Skin of body (tissue), 2 donors: ENCODE measurements around the gene CYP2W1. TPM values are rescaled to one million over a fixed set of nuclear protein-coding genes. Genes with fewer than 3 reads are reported as not detected.
"Not testable (repeated sequence)": the region's sequence is repeated elsewhere in the genome, so short reads cannot be mapped to it uniquely, and the experiment has no call there.

Experiments used
- DNase-seq: peaks from one replicate; lab custom pipeline; 2025; lab: John Stamatoyannopoulos, UW
- total RNA-seq: library from RNA; depleted of rRNA; stranded (reverse); fragments of >200 nt; gene quantifications from one replicate; pipeline ENCODE4 v1.2.3, GENCODE V29; 2014

The CYP2W1 gene, protein sequence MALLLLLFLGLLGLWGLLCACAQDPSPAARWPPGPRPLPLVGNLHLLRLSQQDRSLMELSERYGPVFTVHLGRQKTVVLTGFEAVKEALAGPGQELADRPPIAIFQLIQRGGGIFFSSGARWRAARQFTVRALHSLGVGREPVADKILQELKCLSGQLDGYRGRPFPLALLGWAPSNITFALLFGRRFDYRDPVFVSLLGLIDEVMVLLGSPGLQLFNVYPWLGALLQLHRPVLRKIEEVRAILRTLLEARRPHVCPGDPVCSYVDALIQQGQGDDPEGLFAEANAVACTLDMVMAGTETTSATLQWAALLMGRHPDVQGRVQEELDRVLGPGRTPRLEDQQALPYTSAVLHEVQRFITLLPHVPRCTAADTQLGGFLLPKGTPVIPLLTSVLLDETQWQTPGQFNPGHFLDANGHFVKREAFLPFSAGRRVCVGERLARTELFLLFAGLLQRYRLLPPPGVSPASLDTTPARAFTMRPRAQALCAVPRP
- total RNA-seq = 17.4 TPM

DNA sequence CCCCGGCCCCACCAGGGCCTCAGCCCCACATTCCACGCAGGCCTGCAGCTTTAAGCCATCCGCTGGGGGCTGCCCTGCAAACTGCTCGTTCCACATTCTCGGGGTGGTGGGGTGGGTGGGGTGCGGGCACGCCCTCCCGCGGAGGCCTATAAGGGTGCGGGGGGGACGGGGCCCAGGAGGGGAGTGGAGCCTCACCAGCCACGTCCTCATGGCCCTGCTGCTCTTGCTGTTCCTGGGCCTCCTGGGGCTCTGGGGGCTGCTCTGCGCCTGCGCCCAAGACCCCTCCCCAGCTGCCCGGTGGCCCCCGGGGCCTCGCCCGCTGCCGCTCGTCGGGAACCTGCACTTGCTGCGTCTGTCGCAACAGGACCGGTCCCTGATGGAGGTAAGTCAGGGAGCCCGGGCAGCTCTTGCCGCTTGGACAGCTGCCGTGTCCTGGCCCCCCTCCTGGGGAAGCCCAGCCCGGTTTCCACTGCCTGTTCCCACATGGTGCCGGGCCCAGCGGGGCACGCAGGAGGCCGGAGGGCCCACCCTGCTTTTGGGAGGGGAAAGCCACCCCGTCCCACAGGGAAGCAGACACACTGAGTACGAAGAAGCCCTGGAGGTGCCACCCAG is at the start of gene CYP2W1:
Gene CYP2W1, plus strand, starts transcription at position 178 of the 612 bp plus-strand sequence. Its CDS starts 31 bp downstream, at position 209.
- DNase-seq = no peak

DNA sequence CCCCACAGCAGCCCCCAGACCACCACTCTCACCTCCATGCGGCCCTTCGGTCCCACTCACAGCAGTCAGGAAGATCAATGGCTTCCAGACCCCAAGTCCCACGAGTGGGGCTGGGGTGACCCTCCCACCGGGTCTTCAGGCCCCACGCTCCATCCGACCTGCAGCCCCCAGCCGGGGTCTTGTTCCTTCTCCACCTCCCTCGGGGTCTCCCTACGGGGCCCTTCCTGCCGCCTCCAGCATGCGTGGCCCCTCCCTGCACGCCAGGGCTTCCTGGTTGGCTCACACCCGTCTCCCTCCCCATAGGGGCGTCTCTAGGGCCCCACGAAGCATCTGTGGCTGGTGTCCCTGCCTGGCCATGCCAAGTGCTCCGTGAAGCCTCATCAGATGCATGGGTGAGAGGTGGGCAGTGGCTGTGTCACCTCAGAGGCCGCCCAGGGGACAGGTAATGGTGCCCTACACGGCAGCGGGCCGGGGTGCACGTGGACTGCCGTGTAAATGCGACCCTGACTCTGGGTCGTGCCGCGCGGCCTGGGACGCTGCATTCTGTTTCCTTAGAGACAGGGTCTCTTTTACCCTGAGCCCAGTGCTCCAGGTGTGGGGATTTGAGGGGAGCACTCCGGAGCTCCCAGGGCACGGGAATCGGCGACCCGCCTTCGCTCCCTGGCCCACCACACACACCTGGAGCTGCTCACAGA is 48.4 kb upstream of the CYP2W1 start:
- DNase-seq = no peak

DNA sequence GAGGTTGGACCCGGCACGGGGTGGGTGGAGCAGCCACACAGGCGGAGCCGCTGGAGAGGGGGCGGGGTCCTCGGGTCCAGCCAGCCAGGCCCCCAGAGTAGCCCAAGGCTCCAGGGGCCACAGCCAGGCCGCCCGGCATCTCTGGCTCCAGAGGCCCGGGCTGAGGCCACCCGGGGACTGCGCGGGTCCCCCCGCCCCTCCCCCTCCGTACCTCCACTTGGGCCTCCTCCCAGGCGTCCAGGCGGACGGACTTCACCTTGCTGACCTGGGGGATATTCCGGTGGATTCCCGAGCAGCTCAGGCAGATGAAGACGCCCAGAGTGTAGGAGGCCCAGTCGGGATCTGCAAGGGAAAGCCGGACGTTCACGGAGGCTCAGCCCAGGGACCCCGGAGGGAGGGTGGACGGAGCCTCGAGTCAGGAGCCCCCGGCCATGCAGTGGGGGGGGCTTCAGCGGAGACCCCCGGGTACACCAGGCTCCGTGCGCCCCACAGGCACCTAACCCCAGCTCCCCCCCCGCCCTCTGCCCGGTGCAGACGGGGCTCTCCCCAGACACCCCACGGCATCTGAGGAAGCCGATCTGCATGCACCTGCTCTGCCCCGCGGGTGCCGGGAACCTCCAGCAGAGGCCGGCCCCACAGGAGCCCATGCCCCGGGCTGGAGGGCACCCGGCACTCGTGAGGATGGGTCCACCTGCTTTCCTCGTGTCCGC is 47.7 kb upstream of the CYP2W1 start:
- no peak for DNase-seq

DNA sequence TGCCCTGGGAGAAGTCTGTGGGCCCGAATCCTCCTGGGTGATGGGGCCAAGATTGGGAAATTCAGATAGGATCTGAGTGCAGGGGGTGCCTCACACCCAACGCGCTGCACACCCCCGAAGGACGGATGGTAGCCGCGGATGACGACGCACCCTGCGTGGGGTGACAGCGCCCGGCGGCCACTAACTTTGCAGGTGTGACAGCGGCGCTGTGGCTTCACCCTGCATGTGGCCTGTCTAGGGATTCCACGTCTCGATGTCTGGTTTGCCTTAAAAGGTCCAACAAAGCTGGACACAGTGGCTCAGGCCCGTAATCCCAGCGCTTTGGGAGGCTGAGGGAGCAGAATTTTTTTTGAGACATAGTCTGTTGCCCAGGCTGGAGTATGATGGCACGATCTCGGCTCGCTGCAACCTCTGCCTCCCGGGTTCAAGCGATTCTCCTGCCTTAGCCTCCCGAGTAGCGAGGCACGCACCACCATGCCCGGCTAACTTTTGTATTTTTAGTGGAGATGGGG is 47.1 kb upstream of the CYP2W1 start:
- DNase-seq = no peak

DNA sequence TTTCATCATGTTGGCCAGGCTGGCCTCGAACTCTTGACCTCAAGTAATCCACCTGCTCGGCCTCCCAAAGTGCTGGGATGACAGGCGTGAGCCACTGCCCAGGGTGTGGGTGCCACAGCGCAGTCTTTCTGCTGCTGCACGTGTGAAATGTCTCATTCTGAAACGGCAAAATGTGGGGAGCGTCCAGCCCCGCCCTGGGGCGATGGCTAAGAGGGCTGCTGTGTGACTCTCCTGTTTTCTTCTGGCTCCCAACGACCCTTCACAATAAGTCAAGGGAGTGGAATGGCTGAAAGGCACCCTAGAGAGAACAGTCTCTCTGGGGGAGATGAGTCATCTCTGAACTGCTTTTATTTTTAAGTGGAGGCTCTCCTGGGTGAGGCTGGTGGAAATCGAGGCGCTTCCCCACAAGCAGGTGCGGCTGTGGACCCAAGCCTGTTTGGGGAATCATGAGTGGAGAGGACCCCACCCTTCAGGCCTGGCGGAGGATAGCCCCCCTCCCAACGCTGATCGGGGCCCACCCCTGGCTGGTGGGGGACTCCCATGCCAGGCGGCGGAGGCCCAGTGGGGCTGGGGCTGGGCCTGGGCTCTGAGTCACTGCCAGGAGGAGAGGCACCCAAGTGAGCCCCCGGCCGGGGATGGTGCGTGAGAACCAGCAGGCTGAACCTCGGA is 46.5 kb upstream of the CYP2W1 start:
- no peak for DNase-seq

DNA sequence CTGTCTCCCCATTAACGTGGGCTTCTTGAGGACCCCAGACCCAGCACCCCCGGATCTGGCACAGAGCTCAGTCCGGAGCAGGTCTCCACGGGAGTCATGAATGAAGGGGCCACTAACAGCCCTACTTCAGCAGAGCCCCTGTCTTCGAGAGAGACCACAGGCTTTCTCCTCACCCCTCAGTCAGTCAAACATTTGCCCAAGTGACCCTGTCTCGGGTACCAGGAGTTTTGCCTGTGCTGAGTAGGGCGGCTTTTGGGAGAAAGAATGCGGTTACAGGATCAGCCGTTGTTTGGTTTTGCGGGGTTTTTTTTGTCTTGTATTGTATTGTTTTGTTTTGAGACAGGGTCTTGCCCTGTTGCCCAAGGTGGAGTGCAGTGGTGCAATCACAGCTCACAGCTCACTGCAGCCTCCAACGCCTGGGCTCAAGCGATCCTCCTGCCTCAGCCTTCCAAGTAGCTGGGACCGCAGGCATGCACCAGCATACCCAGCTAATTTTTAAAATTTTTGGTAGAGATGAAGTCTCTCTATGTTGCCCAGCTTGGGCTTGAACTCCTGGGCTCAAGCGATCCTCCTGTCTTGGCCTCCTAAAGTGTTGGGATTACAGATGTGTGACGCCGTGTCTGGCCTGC is 45.0 kb upstream of the CYP2W1 start:
- no peak for DNase-seq

DNA sequence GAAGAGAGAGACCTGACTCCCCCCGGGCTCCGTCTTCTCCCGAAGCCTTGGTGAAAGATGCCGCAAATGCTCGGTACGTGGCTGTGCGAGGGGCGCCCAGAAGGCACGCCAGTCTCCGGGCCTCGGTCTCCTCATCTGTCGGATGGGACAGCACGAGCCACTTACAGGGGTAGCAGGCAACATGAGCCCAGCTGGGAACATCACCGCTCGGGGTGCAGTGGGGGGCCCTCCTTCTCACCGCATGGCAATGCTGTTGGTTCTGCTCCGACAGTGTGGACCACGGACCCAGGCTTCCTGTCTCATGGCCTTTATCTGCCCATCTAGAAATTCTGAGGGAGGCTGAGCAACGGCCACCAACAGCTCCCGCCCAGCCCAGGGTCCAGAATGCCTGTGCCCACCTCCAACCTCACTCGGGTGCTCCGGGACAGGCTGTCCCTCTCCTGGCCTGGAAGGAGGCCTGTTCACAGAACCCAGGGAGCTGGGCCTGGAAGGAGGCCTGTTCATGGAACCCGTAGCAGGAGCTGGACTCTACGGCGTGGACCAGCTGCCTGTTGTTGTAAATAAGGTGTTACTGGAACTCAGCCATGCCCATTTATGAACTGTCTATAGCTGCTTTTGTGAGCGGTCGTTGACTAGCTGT is 44.3 kb upstream of the CYP2W1 start:
- DNase-seq = no peak

DNA sequence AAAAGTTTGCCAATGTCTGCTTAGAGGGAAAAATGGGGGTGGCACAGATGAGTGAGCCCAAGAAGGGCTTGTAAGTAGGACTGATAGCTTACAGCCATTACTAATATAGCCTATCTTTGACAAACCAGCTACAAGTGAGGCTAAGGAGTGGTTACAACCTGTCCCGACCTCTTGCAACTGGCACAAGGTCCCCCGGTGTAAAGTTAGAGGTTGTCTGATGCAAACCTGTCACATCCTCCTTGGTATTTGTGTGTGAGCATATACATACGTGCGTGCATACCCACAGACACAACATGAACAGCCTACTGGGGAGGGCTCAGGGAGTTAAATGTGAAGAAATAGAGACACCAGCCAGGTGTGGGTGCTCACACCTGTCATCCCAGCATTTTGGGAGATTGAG is 43.1 kb upstream of the CYP2W1 start:
- DNase-seq = no peak

DNA sequence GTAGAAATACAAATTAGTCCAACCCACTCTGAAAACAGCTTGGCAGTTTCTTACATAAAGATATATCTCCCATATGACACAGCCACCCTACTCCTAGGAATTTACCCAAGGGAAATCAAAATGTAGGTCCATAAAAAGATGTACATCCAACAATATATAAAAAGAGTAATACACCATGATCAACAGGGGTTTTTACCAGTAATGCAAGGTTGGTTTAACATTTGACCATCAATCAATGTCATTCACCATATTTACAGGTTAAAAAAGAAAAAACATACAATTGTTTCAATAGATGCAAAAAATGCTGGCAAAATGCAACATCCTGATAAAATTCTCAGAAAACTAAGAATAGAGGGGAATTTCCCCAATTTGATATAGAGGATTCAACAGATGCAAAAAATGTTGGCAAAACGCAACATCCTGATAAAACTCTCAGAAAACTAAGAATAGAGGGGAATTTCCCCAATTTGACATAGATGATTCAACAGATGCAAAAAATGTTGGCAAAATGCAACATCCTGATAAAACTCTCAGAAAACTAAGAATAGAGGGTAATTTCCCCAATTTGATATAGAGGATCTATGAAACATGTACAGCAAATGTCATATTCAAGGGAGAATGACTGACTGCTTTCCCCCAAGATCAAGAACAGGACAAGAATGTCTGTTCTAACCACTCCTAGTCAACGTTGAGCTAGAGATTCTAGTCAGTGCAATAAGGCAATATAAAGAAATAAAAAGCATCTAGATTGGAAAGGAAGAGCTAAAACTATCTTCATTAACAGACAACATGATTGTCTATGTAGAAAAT is 42.2 kb upstream of the CYP2W1 start:
- DNase-seq = no peak

DNA sequence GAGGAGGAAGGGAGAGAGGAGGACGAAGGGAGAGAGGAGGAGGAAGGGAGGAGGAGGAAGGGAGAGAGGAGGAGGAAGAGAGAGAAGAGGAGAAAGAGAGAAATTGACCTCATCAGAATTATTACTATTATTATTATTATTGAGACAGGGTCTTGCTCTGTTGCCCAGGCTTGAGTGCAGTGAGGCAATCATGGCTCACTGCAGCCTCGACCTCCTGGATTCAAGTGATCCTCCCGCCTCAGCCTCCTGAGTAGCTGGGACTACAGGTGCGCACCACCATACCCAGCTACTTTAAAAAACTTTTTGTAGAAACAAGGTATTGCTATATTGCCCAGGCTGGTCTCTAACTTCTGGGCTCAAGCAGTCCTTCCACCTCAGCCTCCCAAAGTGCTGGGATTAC is 39.2 kb upstream of the CYP2W1 start:
- DNase-seq = not testable (repeated sequence)

DNA sequence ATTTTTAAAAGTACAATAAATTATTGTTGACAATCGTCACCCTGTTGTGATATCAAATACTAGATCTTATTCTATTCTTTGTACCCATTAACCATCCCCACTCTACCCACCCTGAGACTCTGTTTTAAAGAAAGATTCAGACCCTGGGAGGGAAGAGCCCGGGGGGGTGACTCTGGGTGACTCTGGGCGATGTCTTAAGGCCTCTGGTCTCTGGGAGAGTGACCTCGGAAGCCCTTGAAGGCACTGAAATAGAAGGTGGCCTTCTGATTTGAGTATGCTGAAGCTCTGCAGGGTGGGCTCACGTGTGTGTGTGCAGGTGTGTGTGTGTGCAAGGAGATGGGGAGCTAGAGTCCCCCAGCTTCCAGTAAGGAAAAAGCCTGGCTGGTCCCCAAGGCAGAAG is 38.2 kb upstream of the CYP2W1 start:
- no peak for DNase-seq

DNA sequence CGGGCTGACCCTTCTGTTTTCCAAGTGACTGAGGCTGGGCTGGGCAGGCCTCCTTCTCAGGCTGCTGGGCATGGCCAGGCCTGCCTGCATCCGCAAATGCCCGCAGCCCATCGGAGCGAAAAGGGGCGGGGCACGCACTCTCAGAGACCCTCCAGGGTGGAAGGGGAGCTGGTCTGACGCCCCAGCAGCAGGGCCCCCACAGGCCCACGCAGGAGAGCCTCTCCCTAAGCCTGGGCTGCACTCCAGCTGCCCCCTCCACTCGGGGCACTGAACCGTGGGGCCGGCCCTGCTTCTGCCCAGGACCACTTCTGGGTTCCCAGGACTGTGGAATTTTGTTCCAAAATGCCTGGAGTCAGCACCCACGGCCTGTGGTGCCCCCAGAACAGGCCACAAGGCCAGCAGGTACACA is 37.8 kb upstream of the CYP2W1 start:
- no peak for DNase-seq

DNA sequence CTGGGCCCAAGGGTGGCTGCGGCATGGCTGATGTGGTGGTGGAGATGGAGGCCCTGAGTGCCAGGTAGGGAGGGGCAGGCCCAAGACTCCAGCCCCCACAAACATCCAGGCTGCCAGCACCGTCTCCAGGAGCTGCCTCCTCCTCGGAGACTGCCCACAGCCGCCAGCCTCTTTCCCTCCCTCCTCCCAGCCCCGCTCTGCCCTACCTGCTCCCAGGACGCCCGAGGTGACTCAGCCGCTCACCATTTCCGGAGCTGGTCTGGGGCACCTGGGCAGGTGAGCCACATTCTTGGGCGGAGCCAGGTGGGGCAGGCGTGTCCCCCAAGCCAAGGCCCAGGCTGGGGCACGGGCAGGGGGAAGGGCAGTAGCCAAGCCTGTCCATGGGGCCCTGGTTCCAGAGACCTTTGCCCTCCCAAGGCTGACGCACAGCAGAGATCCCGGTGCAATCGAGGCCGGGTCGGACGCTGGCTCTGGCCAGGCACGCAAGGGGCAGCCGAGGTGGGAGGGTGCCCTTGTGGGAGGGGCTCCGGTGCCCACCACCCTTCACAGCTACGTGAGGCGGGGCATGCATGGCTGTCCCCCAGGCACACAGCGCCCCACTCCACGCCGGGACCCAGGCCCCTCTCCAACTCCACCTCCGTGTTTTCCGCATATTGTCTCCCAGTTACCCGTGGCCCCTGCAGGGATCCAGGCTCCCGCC is 37.3 kb upstream of the CYP2W1 start:
- no peak for DNase-seq

DNA sequence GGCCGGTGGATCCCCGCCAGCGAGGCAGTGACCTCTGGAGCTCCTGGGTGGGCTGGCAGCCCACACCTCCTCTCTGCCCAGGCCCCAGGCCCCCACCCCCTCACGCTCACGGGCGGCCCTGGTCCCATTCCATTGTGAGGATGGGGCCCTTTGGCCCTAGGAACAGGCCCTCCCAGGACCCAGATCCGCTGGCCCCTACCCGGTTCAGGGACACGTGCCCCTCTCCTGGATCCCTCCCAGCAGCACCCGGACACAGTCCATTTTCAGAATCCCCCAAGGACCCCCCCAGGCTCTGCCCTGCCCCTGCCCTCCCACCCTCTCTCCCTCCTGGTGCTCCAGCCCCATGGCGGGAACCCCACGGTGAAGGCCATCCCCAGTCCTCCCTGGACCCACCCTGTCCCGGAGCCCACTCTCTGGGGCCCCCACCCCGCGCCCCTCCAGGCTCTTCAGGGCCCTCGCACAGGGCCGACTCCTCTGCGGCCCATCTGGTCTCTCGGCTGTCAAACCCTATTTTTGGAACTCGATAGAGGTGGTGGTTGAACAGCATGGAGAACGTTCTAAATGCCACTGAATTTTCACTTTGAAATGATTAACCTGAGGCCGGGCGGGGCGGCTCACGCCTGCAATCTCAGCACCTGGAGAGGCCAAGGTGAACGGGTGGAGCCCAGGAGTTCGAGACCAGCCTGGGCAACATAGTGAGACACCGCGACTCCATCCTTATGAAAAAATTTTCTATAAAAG is 36.6 kb upstream of the CYP2W1 start:
- DNase-seq = no peak

DNA sequence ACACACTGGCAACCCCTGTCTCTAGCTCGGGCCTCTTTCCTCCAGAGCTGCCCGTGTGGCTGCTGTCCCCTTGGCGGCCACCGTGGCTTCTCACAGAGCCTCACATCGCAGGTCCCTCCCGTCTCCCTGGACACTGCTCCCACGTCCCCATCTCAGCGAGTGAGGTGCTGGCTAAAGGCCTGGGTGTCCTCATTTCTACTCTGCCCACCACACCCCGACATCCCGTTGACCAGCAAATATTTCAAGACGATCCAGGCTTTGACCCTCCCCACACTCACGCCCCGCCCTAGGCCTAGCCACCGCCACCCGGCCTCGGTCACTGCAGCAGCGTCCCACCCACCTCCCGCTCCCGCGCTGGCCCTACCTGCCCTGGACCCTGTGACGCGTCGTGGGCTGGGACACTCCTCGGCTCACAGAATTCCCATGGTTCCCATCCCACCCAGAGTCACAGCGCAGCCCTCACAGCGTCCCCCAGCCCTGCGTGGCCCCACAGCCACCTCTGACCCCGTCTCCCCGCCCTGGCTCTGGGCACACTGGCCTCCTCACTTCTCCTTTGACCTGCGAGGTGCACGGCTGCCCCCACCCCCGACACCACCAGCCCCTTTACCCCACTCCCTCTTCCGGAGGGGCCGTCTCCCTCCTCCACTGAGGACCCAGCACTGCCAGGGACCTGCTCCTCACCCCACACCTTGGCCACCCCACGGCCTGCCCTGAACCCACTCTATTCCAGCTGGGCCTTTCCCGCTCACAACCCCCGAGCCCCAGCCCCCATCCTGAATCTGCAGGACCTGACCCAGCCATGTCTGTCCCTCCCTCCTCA is 35.4 kb upstream of the CYP2W1 start:
- no peak for DNase-seq

DNA sequence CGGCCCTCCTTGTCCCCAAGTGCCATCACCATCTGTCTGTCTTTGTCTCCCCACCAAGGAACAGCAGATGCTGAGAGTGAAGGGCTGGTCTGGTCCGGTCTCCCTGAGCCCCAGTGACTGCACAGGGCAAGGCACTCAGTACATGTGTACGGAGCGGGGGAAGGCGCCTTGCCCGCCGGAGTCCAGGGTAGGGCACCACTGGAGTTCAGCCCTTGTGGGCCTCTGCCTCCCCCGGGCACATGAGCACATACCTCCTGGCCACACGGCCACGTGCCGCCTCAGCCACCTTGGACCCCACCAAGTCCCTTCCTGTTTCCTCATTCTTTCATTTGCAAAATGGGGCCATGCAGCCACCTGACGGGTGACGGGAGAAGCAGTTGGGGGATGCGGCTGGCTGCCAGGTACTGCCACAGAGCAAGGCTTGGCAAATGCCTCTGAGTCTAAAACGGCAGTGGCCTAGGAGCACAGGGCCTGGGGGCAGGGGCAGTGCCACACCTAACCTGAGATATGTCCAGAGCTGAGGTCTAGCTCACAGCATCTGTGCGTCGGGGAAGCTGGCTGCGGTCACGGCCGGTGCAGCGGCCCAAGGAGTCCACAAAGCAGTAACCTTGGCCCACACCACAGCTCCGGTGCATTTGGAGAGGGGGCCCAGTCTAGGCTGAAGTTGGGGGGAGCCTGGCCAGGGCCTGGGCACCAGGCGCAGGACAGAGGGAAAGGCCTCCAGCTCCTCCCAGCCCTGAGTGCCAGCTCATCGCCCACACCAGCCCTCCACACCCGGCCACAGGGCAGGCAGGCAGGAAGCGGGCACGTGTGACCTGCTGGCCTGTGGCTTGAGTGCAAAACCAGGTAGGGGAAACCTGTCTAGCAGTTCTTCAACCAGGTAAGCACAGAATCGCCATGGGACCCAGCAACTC is 33.7 kb upstream of the CYP2W1 start:
- no peak for DNase-seq
